HG03460 (cell line): ENCODE data around the gene C13orf42.
A peak's percentile ranks its signal among the peaks of the same experiment; 100 is the strongest.

ENCODE experiments used
- ATAC-seq: cut with Tn5 transposase; IDR thresholded peaks from one replicate; pipeline ENCODE4 v1.9.1; 2021; ENCODE audit not compliant: unreplicated experiment

C13orf42 gene

DNA sequence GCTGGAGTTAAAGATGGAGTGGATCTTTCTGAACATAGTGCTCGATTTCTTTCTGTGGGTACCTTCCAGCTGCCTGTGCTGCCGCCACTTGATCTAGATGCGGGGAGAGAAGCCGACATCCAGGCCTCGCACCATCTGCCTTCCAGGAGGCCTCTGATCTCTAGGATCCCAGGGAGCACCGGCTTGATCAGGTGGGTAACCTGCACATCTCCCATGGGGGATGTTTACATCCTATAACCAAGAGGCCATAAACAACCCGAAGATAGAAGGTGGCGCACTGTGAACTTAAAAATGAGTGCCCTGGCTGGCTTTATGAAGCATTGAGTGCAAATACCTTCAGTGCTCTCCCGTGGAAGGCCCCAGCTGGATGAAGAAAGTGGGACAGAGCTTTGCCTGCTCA, at the start of gene C13orf42:
C13orf42 (minus strand) TSS at position 101 of the 400 bp plus-strand sequence; CDS start at position 36, 65 bp downstream.
- ATAC-seq: no peak

GRCh38 chr13:51158880-51159518, 47.9 kb upstream of the C13orf42 start:
- no peak for ATAC-seq

DNA sequence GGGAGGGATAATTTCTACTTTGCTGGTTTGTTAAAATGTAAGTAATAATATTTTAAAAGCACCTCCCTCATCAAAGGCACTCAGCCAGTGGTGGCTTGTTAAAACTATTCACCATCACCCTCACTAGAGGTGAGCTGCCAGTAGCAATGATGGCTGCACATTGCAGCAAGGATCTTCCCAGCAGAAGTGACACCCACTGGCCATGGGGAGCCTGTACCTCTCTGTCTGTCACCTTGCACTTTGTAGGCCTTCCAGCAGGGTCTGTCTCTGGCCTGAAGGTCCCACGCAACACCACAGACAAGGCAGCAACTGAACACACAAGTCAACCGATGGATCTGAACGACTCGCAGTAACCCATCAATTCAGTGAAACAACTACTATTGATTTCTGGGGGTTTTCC, 47.3 kb upstream of the C13orf42 start:
- ATAC-seq: no peak

DNA sequence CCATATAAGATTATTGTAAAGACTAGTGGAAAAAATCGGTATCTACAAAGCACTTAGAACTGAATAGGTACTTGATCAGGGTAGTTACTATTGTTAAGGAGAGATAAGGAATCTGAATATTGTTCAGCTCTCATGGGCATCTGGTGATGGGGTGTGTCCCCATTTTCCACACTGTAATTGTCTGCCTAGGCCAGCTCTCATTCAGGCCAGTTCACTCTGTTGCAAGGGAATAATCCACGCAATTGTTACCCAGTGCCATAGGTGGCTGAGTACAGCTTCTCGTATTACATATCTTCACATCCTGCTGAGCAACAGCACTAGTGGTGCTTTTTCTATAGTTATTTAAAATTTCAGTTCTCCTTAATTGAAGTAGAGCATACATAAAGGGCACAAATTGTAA, 45.6 kb upstream of the C13orf42 start:
- no peak for ATAC-seq

DNA sequence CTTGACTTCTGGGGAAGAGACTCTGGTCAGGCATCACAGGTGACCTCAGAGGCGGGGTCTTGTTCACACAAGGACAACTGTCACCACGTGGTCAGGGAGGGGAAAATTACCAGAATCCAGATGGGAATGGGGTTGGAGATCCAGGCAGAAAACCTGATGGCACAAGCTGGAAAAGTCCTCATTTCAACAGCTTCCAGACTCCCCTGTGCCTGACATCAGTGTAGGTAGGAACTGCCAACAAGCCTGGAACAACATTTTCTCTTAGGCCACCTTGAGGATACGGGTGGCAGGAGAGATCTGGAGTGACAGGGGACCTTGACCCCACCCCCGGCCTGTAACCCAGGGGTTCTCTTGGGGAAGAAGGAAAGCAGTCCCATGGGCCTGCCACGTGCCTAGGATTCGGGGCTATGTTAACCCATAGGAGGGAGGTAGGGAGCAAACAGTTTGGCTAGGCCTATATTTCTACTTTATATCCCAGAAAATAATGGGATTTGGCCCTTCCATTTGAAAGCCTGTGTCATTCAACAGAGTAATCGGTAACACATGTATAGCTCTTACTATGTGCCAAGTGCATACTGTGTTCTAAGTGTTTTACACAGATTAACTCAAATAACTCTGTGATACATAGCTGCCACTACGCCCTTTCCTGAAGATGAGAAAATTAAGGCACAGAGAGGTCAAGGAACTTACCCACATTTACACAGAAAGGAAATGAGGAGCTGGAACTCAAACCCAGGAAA, 44.9 kb upstream of the C13orf42 start:
- no peak for ATAC-seq

DNA sequence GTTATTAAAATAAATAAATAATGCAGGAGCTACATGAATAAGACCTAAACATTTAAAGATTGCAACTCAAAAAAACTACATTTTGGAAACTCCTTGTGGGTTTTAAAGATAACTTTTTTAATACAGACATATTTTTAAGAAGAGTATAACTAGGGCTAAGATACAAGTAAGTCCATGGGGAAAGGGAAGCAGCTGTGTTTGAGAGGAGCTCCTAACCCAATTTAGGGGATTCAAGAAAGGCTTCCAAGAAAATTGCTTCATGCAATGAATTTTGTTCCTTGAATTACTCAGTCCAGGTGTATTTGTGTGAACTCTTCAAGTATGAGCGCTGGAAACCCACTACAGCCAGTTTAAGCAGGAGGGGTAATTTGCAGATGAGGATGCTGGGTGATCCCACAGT, 44.1 kb upstream of the C13orf42 start:
- no peak for ATAC-seq

DNA sequence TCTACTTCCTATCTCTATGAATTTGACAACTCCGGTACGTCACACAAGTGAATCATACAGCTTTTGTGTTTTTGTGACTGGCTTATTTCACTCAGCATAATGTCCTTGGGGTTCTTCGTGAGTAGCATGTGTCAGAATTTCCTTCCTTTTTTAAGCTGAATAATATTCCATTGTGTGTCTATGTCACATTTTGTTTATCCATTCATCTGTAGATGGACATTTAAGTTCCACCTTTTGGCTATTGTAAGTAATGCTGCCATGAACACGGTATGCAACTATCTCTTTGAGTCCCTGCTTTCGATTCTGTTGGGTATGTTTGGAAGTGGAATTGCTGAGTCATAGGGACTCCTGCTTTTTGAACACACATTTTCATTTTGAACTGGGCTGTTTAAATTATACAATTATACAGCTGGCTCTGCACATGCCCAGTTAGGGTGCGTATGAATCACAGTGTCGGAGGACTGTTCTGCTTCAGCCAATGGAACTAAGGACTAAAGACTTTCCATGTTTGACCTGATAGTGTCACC, 43.0 kb upstream of the C13orf42 start:
- ATAC-seq: no peak

DNA sequence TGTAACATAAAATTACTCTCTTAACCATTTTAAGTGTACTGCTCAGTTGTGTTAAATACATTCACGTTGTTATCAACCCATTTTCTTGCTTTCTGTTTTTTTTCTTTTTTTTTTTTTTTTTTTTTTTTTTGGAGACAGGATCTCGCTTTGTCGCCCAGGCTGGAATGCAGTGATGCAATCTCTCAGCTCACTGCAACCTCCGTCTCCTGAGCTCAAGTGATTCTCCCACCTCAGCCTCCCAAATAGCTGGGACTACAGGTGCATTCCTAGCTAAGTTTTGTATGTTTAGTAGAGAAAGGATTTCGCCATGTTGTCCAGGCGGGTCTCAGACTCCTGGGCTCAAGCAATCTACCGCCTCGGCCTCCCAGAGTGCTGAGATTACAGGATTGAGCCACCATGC, 42.5 kb upstream of the C13orf42 start:
- ATAC-seq: no peak

GRCh38 chr13:51152701-51153100, 41.6 kb upstream of the C13orf42 start:
- no peak for ATAC-seq

GRCh38 chr13:51151463-51151862, 40.4 kb upstream of the C13orf42 start:
- no peak for ATAC-seq

DNA sequence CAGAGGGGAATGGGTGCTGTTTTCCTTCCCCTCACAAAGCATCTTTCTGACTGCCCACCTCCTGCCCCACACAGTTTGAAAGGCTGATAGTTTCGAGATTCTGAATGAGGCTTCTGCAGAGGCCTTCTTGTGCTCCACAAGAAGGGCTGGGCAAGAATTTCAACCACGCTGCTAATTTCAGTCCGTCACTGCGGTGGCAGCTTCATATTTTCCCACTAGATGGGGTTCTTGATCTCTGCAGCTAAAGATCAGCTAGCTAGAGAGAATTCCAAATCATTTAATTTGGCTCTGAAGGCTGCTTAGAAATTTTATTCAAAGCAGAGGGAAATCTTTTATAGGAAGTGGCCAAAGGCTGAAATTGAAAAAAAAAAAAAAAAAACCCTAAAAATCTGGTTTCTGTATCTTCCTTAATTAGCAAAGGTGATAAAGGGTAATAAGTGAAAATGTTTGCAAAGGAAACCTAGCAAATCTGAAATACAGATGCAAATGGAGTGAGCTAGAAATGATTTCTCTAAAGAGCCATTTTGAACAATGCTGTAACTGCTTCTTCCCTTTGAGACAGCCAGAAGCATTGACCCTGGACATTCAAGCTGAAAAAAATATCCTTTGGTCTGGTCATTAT, 38.0 kb upstream of the C13orf42 start:
- no peak for ATAC-seq

DNA sequence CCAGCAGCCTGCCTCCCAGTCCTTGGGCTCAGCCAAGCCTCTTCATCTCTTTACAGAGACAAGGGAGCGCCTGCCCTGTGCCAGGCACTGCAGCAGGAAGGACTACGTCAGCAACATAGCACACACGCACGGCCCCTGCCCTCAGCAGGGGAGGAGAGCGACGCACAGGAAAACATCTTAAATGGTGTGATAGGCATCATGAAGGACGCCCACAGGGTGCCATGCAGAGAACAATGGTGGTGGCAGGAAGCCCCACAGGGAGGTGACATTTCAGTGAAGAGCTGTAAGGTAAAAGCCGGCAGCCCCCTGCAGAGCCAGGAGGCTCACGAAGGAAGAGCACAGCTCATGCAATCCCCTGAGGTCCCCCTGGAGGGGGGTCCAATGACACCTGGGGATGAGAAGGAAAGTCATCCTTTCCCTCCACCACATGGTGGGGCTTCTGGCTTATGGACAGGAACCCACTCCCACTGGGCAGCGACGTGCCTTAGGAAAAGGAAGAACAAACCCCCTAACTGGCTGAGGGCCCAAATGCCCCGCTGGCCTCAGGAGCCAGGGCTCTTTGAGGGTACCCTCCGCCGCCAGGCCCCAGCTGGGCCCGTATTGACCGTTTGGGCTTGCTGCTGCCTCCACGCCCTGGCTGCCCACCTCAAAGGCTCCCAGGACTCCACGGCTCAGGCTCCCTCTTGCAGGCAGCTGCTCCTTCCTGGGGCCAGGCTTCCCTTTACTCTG, 37.3 kb upstream of the C13orf42 start:
- ATAC-seq: no peak

- ATAC-seq: no peak
Observed at GRCh38 chr13:51147732-51148131, 36.7 kb upstream of the C13orf42 start.

DNA sequence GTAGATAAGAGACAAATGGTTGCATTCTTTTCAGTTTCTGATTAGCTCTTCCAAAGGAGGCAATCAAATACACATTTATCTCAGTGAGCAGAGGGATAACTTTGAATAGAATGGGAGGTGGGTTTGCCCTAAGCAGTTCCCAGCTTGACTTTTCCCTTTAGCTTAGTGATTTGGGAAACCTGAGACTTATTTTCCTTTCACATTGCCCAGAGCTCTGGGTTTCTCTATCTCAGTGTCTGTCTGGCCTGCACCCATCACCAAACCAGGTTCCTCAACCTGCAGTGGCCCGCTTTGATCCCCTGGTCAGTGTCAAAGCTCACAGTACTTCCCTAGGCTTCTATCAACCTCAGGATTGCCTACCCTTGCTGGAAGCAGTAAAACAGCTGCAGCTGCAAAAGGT, 35.6 kb upstream of the C13orf42 start:
- ATAC-seq: no peak

- no peak for ATAC-seq
Observed at GRCh38 chr13:51137250-51137649, 26.2 kb upstream of the C13orf42 start.

GRCh38 chr13:51136276-51136980, 25.4 kb upstream of the C13orf42 start:
- no peak for ATAC-seq

GRCh38 chr13:51134763-51135365, 23.8 kb upstream of the C13orf42 start:
- no peak for ATAC-seq

DNA sequence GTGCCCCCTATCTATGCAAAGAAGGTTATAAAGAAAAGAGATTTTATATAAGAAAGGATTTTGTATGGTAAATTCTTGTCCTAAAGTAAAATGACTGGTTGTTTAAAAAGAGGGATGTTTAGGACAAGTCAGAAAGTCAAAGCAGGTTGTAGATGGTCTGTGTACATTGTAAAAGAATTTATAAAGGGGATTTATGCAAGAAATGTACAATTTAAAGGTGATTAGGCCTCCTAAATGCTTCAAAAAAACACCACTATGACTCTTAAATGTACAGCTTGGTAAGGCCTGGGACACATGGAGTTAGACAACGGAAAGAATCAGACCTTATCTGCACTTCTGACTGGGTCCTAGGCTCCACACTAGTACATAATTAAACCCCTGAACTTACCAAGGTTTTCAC, 19.3 kb upstream of the C13orf42 start:
- no peak for ATAC-seq

DNA sequence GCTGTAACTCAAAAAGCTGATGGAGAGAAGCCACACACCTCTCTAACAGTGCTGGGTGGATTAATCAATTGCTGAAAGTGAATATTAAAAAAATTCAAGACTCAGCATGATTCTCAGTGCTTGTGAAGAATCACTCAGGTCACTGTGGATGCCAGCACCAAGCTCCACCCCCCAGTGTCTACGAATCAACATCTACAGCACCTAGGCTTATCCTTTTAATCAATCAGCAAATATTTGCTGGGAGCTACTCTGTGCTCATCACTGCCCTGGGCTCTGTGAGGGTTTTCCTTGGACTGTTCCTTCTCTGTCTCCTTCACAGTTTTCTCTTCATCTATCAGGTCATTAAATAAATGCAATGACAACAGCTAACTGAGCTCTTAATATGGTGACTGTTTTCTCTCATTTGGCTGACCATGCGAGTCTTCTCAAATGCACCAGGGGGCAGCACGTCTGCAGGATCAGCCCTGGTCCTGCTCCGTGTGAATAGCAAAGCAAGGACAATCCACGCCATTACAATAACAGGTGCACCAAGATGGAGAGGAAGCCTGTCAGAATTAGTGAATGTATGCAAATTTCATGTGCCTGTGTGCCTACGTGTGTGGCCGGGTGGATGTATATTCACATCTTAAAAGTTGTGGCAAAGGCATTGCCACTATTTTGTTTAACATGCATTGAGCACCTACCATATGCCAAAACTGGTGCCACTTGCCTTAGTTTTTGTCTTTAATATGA, 14.6 kb upstream of the C13orf42 start:
- ATAC-seq: peak; percentile 56
